GM21447 (cell line): ENCODE data around the gene FGGY.
"Not testable (repeated sequence)": the region's sequence is repeated elsewhere in the genome, so short reads cannot be mapped to it uniquely, and the experiment has no call there.

Source experiments
- ATAC-seq: cut with Tn5 transposase; IDR thresholded peaks from one replicate; pipeline ENCODE4 v1.9.1; 2021; ENCODE audit not compliant: unreplicated experiment

FGGY gene

GRCh38 chr1:59477286-59477685 is 180.4 kb downstream of the FGGY start:
- ATAC-seq: no peak

DNA sequence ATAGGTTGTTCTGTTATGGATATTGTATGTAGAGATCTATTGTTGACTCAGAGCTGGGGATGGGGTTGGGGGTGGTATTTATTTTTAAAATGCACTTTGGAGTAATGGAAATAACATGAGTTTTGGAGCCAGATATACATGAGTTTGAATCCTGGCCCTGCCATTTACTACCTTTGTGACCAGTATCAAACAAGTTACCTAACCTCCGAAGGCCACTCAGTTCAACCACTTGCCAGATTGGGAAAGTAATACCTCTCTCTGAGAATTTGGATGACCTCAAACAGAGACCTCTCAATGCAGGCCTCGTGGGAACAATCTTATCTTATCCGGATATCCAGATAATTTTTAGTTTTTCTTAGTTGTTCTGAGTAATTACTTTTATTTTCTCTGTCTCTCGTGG is 181.0 kb downstream of the FGGY start:
- ATAC-seq: no peak

DNA sequence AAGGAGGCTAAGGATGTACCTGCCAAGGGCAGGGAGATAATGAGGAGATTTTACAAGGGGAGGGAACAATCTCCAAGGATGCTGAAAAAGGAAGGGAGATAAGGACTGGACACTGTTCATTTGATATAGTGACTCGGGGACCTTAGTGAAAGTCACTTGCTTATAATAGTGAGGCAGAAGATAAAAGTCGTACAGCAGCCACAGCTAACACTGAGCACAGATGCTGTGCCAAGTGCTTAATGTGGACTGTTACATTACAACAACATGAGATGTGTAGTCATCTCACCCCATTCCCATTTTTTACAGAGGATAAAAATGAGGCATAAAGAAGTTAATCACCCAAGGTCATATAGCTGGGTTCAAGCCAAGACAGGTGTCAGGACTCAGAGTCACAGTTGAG is 181.9 kb downstream of the FGGY start:
- no peak for ATAC-seq

- ATAC-seq: no peak
Observed at GRCh38 chr1:59480188-59480888, 183.4 kb downstream of the FGGY start.

- no peak for ATAC-seq
Observed at GRCh38 chr1:59481881-59482505, 185.1 kb downstream of the FGGY start.

DNA sequence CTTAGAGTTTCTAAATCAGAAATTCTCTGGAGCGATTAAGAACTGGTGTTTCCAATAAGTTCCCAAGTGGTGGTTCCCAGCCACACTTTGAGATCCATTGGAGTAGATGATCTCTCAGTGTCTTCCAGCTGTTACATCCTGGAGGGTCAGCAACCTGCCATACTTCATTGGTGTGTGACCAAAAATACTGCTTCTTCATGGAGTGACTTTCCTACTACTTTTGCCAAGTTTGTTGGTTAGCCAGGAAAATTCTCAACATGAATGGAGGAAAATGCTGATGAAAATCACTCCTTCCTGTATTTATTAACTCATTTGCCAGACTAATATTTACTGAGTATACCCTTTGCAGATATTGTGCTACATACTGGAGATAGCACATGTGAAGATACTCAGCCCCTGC is 186.1 kb downstream of the FGGY start:
- no peak for ATAC-seq

GRCh38 chr1:59484096-59484495 is 187.2 kb downstream of the FGGY start:
- ATAC-seq: no peak

GRCh38 chr1:59485171-59485570 is 188.3 kb downstream of the FGGY start:
- no peak for ATAC-seq

- ATAC-seq: no peak
Observed at GRCh38 chr1:59485949-59486348, 189.1 kb downstream of the FGGY start.

GRCh38 chr1:59486615-59487014 is 189.7 kb downstream of the FGGY start:
- ATAC-seq: no peak

- ATAC-seq: no peak
Observed at GRCh38 chr1:59487335-59488031, 190.6 kb downstream of the FGGY start.

- ATAC-seq: no peak
Observed at GRCh38 chr1:59492500-59492899, 195.6 kb downstream of the FGGY start.

GRCh38 chr1:59494145-59494833 is 197.4 kb downstream of the FGGY start:
- no peak for ATAC-seq

DNA sequence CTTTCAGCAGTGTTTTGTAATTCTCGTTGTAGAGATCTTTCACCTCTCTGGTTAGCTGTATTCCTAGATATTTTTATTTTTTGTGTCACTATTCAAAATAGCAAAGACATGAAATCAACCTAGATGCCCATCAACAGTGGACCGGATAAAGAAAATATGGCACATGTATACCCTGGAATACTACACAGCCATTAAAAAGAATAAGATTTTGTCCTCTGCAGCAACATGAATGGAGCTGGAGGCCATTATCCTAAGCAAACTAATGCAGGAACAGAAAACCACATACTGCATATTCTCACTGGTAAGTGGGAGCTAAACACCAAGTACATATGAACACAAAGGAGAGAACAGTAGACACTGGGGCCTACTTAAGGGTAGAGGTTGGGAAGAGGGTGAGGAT is 199.3 kb downstream of the FGGY start:
- not testable (repeated sequence) for ATAC-seq

DNA sequence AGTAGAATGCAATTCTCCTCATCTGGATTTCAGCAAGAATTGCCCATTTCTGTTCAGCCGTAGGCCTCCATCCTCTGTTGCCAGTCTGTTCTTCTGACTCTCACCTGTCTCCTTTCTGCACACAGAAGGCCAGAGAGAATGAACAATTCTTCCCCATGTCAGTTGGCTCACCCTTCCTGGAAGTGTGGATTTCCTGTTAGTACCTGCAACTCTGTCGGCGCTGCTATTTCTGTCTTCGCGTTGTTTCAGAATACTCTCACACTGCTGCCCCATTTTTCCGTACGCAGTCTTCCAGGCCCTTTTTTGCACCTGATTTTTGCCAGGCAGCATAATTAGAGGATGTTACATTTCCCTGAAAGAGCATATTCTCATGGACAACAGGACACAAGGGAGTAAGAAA is 200.7 kb downstream of the FGGY start:
- no peak for ATAC-seq

DNA sequence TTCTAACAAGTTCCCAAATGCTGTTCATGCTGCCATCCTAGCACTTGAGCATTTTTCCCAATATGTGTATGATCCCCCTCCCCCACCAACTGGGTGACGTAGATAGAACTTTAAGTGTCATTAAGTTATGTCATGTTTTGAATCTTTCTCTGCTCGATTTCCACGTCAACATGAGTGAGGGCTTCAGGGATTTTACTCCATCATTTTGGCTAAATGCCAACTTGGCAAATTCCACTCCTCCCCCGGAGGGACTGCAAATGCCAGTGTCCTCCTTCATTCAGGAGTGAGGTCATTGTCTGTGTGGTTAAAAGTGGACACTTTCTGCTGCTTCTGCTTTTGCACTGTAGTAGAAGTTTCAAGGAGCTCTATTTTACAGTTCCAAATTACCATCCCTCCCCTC is 201.7 kb downstream of the FGGY start:
- ATAC-seq: no peak

DNA sequence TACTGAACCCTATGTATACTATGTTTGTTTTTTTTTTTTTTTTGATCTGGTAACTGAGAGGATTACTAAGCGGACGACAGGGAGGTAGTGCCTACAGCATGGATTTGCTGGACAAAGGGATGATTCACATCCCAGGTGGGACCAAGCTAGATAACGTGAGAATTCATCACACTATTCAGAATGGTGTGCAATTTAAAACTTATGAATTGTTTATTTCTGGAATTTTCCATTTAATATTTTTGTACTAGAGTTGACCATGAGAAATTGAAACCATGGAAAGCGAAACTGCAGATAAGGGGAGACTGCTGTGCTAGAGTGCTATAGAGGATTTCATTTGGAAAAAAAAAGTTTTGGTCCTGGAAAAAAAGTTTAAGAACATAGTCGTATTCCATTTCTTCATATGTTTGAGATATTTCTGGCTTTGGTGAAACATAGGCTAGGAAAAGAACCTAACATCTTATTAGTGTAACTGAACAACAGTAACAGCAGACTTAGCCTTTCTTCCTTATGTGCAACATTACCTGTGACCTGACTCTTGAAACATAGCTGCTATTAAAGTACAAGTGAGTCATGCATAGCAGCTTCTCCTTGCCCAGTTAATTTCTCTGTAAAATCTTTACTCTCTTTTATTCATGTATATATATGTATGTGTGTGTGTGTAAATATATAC is 202.5 kb downstream of the FGGY start:
- no peak for ATAC-seq

GRCh38 chr1:59499943-59500569 is 203.2 kb downstream of the FGGY start:
- ATAC-seq: no peak

GRCh38 chr1:59500950-59501742 is 204.3 kb downstream of the FGGY start:
- ATAC-seq: no peak
